Upper lobe of left lung (tissue), 6 donors: Measurements from ENCODE around the gene AP5S1. TPM values are rescaled to one million over a fixed set of nuclear protein-coding genes. Genes with fewer than 3 reads are reported as not detected.
A peak's percentile ranks its signal among the peaks of the same experiment; 100 is the strongest.
"Not testable (repeated sequence)": the region's sequence is repeated elsewhere in the genome, so short reads cannot be mapped to it uniquely, and the experiment has no call there.

Source experiments
- ATAC-seq, 2 donors: fragments of 200-7000 bp; cut with Tn5 transposase; one replicate each; pipeline ENCODE4 v1.9.1; 2022; ENCODE audit warnings: mild to moderate bottlenecking in 2 of 2, moderate library complexity in 2 of 2; ENCODE audit not compliant: low FRiP score in 2 of 2
- DNase-seq, 2 donors: peaks; one replicate each; pipeline ENCODE4 v3.0.0-alpha.2; 2019 to 2020
- H3K27ac ChIP-seq, 4 donors: fragments of 200-600 bp; sonication (generic); one replicate each; pipeline ENCODE4 v1.5.1; 2016 to 2019
- H3K27me3 ChIP-seq, 4 donors: fragments of 200-600 bp; sonication (generic); one replicate each; pipeline ENCODE4 v1.5.1; 2017 to 2019
- H3K36me3 ChIP-seq, 4 donors: fragments of 200-600 bp; sonication (generic); one replicate each; pipeline ENCODE4 v1.5.1; 2016 to 2019
- H3K4me1 ChIP-seq, 4 donors: fragments of 200-600 bp; sonication (generic); one replicate each; pipeline ENCODE4 v1.5.1; 2018 to 2019
- H3K4me3 ChIP-seq, 4 donors: fragments of 200-600 bp; sonication (generic); one replicate each; pipeline ENCODE4 v1.5.1; 2017 to 2019; ENCODE audit warnings: mild to moderate bottlenecking in 2 of 4, moderate library complexity in 1 of 4
- H3K9me3 ChIP-seq, 4 donors: fragments of 200-600 bp; sonication (generic); one replicate each; pipeline ENCODE4 v1.5.1; 2018 to 2019
- EP300 ChIP-seq, 4 donors: sonication (generic); formaldehyde crosslinking; IDR thresholded peaks; one replicate each; pipeline ENCODE4 v1.5.1; 2017; ENCODE audit warnings: antibody characterized with exemption in 4 of 4, control low read depth in 2 of 4
- POLR2A ChIP-seq, 4 donors: fragments of 450-650 bp; IDR thresholded peaks; one replicate each; pipeline ENCODE4 v1.5.1; 2016 to 2017; ENCODE audit warnings: antibody characterized with exemption in 4 of 4, mild to moderate bottlenecking in 2 of 4
- POLR2AphosphoS5 ChIP-seq, 2 donors: sonication (generic); formaldehyde crosslinking; IDR thresholded peaks; one replicate each; pipeline ENCODE4 v1.5.1; 2017; ENCODE audit warnings: antibody characterized with exemption in 2 of 2
- WGBS, 2 donors: methylation state at CpG; one replicate each; pipeline ENCODE4 v1.1.5; 2017 to 2018; 5-methylcytosine and 5-hydroxymethylcytosine counted together
- total RNA-seq, 6 donors: library from RNA; depleted of rRNA in 4 of 6; stranded (reverse); fragments of >200 nt in 4 of 6; gene quantifications; one replicate each; pipeline versions ENCODE4 v1.1.0 to v1.2.1, GENCODE V29; 2016 to 2021
- TF ChIP-seq, protein P1 (sequence below), 6 experiments: fragments of 450-650 bp in 4 of 6; fragments of 200-600 bp in 2 of 6; sonication (generic) in 2 of 6; IDR thresholded peaks; one replicate each; pipeline ENCODE4 v1.5.1; 2016 to 2019; ENCODE audit warnings: antibody characterized with exemption in 6 of 6
- donor health status: DM: no; HTN: no; CAD: no; lungs with moderate emphysema.
- donor health status: DM: no; HTN: yes; CAD: no; lungs with severe emphysema.

Gene AP5S1
- total RNA-seq, 6 donors from 2014 or later: 9.4 to 20.8 (median 14.7) TPM

DNA sequence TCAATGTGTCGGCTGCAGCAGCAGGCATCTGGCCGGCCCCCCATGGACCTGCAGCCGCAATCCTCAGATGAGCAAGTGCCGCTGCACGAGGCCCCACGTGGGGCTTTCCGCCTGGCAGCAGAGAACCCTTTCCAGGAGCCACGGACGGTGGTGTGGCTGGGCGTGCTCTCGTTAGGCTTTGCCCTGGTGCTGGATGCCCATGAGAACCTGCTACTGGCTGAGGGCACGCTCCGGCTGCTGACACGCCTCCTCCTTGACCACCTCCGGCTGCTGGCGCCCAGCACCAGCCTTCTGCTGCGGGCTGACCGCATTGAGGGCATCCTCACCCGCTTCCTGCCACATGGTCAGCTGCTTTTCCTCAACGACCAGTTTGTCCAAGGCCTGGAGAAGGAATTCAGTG, 3.5 kb downstream of the AP5S1 start:
- Histone ChIP-seq H3K27ac (no peak overlapping the region), H3K36me3 (peaks cover 17 to 40% (median 30%) of the 10 kb centered on the region in 4 donors)
- 91% methylated on average over 17 of the region's 20 CpGs; no CpG with 5 or more reads in 1 of the 2 donors for WGBS, 2 donors

DNA sequence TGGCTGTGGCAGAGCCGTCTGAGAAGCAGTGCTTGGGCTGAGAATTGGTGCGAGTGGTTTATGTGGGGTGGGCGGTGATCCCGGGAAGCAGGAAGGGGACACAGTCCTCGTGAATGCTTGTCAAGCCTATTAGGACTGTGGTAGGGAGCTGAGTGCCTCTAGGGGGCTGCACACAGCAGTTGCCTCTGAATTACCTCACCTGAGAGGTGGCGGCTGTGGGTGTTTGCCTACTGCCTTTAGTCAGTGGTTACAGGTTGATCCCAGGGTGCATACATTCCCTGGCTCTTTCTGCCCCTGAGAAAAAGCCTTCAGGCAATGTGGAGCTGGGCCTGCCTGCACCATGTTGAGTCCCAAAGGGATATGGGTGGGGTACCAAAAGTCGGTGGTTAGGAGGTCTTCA, 5.2 kb downstream of the AP5S1 start:
- ATAC-seq: no peak
- Histone ChIP-seq H3K36me3 (peaks cover 17 to 40% (median 30%) of the 10 kb centered on the region in 4 donors), H3K4me3 (no peak overlapping the region), H3K27me3 (no peaks in the 10 kb centered on the region), H3K27ac (no peak overlapping the region), H3K4me1 (peaks cover 7 to 8% (median 8%) of the 10 kb centered on the region in 4 donors), H3K9me3 (no peaks in the 10 kb centered on the region)
- WGBS, 2 donors: 83 to 86% methylated on average over 6 to 7 of the region's 7 CpGs
- TF ChIP-seq EP300 (IDR thresholded peaks at IDR 0.05): no peak
- TF ChIP-seq POLR2AphosphoS5 (IDR thresholded peaks at IDR 0.05): no peak
- no peak for TF ChIP-seq POLR2A (IDR thresholded peaks at IDR 0.05)
- TF ChIP-seq, protein P1, sequence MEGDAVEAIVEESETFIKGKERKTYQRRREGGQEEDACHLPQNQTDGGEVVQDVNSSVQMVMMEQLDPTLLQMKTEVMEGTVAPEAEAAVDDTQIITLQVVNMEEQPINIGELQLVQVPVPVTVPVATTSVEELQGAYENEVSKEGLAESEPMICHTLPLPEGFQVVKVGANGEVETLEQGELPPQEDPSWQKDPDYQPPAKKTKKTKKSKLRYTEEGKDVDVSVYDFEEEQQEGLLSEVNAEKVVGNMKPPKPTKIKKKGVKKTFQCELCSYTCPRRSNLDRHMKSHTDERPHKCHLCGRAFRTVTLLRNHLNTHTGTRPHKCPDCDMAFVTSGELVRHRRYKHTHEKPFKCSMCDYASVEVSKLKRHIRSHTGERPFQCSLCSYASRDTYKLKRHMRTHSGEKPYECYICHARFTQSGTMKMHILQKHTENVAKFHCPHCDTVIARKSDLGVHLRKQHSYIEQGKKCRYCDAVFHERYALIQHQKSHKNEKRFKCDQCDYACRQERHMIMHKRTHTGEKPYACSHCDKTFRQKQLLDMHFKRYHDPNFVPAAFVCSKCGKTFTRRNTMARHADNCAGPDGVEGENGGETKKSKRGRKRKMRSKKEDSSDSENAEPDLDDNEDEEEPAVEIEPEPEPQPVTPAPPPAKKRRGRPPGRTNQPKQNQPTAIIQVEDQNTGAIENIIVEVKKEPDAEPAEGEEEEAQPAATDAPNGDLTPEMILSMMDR (IDR thresholded peaks at IDR 0.05): no peak
- no peak for DNase-seq

More for the DNA sequence above, 3.5 kb downstream of the AP5S1 start:
- no peak for ATAC-seq
- peak in 1 of 2 donors; percentile 67 for DNase-seq
- Histone ChIP-seq H3K4me3 (no peak overlapping the region), H3K4me1 (peaks cover 15 to 19% (median 17%) of the 10 kb centered on the region in 4 donors), H3K27me3 (no peaks in the 10 kb centered on the region), H3K9me3 (no peaks in the 10 kb centered on the region)
- TF ChIP-seq, protein P1 (IDR thresholded peaks at IDR 0.05): no peak
- TF ChIP-seq EP300 (IDR thresholded peaks at IDR 0.05) (no peak), POLR2AphosphoS5 (IDR thresholded peaks at IDR 0.05) (no peak), POLR2A (IDR thresholded peaks at IDR 0.05) (no peak)

DNA sequence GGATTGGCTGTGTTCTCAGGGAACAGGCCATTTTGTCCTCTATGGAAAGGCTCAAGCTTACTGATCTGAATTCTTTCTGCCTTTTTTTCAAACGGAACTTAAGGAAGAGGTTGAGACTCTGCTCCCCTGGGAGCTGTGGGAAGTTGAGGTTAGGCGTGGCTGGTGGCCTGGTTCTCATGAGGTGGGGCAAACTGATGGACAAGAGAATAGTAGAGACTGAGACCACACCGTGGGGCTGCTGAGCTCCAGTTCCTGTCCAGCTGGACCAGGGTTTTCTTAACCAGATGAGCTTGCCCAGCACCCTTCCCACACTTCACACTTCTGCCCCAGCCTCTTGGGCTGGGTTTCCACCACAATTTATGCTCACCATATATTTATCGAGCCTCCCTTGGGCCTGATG, 6.1 kb downstream of the AP5S1 start:
- WGBS, 2 donors: 69 to 73% methylated on average over 4 of the region's 4 CpGs
- no peaks in the 10 kb centered on the region for H3K9me3 ChIP-seq
- peaks cover 2 to 3% (median 3%) of the 10 kb centered on the region in 4 donors for H3K4me1 ChIP-seq
- TF ChIP-seq, protein P1 (IDR thresholded peaks at IDR 0.05): no peak
- no peak for TF ChIP-seq POLR2A (IDR thresholded peaks at IDR 0.05)
- TF ChIP-seq EP300 (IDR thresholded peaks at IDR 0.05): no peak
- TF ChIP-seq POLR2AphosphoS5 (IDR thresholded peaks at IDR 0.05): no peak
- peaks cover 17 to 40% (median 30%) of the 10 kb centered on the region in 4 donors for H3K36me3 ChIP-seq
- no peak overlapping the region for H3K4me3 ChIP-seq
- DNase-seq (no peak), ATAC-seq (no peak)
- H3K27me3 ChIP-seq: no peaks in the 10 kb centered on the region
- no peak overlapping the region for H3K27ac ChIP-seq

DNA sequence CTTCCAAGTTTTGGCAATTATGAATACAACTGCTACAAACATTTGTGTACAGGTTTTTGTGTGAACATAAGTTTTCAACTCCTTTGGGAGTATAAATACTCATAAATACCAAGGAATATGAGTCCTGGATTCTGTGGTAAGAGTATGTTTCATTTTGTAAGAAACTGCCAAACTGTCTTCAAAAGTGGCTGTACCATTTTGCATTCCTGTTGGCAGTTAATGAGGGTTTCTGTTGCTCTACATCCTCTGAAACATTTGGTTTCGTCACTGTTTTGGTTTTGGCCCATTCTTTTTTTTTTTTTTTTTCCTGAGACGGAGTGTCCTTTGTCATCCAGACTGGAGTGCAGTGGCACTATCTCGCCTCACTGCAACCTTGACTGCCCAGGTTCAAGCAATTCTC, 8.5 kb downstream of the AP5S1 start:
- Histone ChIP-seq H3K27ac (no peak overlapping the region), H3K4me1 (no peaks in the 10 kb centered on the region), H3K9me3 (no peaks in the 10 kb centered on the region), H3K4me3 (no peak overlapping the region), H3K36me3 (peaks cover 12 to 22% (median 17%) of the 10 kb centered on the region in 4 donors), H3K27me3 (no peaks in the 10 kb centered on the region)
- TF ChIP-seq POLR2A (IDR thresholded peaks at IDR 0.05) (no peak), POLR2AphosphoS5 (IDR thresholded peaks at IDR 0.05) (no peak), EP300 (IDR thresholded peaks at IDR 0.05) (no peak)
- TF ChIP-seq, protein P1 (IDR thresholded peaks at IDR 0.05): no peak
- DNase-seq (no peak), ATAC-seq (no peak)
- WGBS, 2 donors: 86 to 91% methylated on average over 3 of the region's 3 CpGs

DNA sequence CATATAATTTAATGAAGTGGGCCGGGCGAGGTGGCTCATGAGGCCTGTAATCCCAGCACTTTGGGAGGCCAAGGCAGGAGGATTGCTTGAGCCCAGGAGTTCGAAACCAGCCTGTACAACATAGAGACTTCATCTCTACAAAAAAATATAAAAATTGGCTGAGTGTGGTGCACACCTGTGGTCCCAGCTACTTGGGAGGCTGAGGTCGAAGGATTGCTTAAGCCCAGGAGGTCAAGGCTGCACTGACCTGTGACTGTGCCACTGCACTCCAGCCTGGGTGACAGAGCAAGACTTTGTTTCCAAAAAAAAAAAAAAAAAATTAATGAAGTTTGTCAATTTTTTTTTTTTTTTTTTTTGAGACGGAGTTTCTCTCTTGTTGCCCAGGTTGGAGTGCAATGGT, 9.5 kb downstream of the AP5S1 start:
- H3K27me3 ChIP-seq, DNase-seq, ATAC-seq, H3K4me3 ChIP-seq, H3K27ac ChIP-seq, H3K4me1 ChIP-seq, H3K9me3 ChIP-seq: not testable (repeated sequence)
- peaks cover 2 to 11% (median 6%) of the 10 kb centered on the region in 4 donors for H3K36me3 ChIP-seq
- 91% methylated on average over 5 of the region's 5 CpGs for WGBS, 2 donors
